Activated B cell treated with CpG ODN at 0.5 μM for 24 hours (primary cell): ENCODE measurements around the gene PTPRD. TPM values are rescaled to one million over a fixed set of nuclear protein-coding genes. Genes with fewer than 3 reads are reported as not detected.

Experiments
- ATAC-seq: fragments of 200-7000 bp; cut with Tn5 transposase; one replicate; pipeline ENCODE4 v1.10.0; 2021; ENCODE audit warnings: low read depth, mild to moderate bottlenecking, moderate library complexity
- CTCF ChIA-PET: fragments of 350-600 bp; sonication (Branson Sonifier 250); formaldehyde crosslinking; loops from one replicate; lab custom pipeline; 2021; ENCODE audit warnings: antibody characterized with exemption; lab: Charles Lee
- POLR2A ChIA-PET: fragments of 350-600 bp; sonication (Branson Sonifier 250); formaldehyde crosslinking; loops from one replicate; lab custom pipeline; 2021; ENCODE audit warnings: antibody characterized with exemption; lab: Charles Lee
- DNase-seq: peaks from one replicate; pipeline ENCODE4 v3.0.0; 2022
- H3K27ac Mint-ChIP-seq: one replicate; pipeline ENCODE4 v1.8.0; 2020; ENCODE audit warnings: mixed read lengths
- H3K27me3 Mint-ChIP-seq: one replicate; pipeline ENCODE4 v1.8.0; 2021; ENCODE audit warnings: mixed read lengths
- H3K36me3 Mint-ChIP-seq: one replicate; pipeline ENCODE4 v1.8.0; 2021; ENCODE audit warnings: low read depth, mixed read lengths
- H3K4me1 Mint-ChIP-seq: one replicate; pipeline ENCODE4 v1.8.0; 2021; ENCODE audit warnings: mixed read lengths
- H3K4me3 Mint-ChIP-seq: one replicate; pipeline ENCODE4 v1.8.0; 2020; ENCODE audit warnings: mild to moderate bottlenecking, mixed read lengths
- H3K9me3 Mint-ChIP-seq: one replicate; pipeline ENCODE4 v1.8.0; 2020; ENCODE audit warnings: mixed read lengths
- CTCF ChIP-seq: fragments of 200-600 bp; IDR thresholded peaks from one replicate; pipeline ENCODE4 v1.8.0; 2022; ENCODE audit warnings: antibody characterized with exemption, mild to moderate bottlenecking
- intact Hi-C: fragments of 100-400 bp; cut with micrococcal nuclease; formaldehyde crosslinking; loops from one replicate; pipeline ENCODE4 v1.15.1; 2024
- total RNA-seq: library from RNA; stranded (reverse); gene quantifications from 2 replicates; pipeline ENCODE4 v1.2.3, GENCODE V29; 2022

Gene PTPRD
- total RNA-seq, 1 donor from 2014 or later = 0.04 TPM

GRCh38 chr9:9625248-9625647 lies 987.6 kb downstream of the PTPRD start:
- H3K4me3 Mint-ChIP-seq = no peak overlapping the region
- intact Hi-C loops = no loop called here

GRCh38 chr9:9623506-9623905 lies 989.3 kb downstream of the PTPRD start:
- DNase-seq (no peak), ATAC-seq (no peak)
- no peak for TF ChIP-seq CTCF
- ChIA-PET CTCF (no interaction called here), POLR2A (no interaction called here)
- Mint-ChIP-seq H3K4me3 (no peak overlapping the region), H3K36me3 (no peaks in the 10 kb centered on the region), H3K27me3 (no peaks in the 10 kb centered on the region), H3K4me1 (no peaks in the 10 kb centered on the region), H3K27ac (no peak overlapping the region), H3K9me3 (no peaks in the 10 kb centered on the region)
- intact Hi-C loops = no loop called here

More at GRCh38 chr9:9625248-9625647, 987.6 kb downstream of the PTPRD start:
- Mint-ChIP-seq H3K36me3 (no peaks in the 10 kb centered on the region), H3K27ac (no peak overlapping the region), H3K27me3 (no peaks in the 10 kb centered on the region), H3K4me1 (no peaks in the 10 kb centered on the region), H3K9me3 (no peaks in the 10 kb centered on the region)
- DNase-seq (no peak), ATAC-seq (no peak)
- POLR2A ChIA-PET = no interaction called here
- CTCF ChIA-PET = no interaction called here
- TF ChIP-seq CTCF = no peak

GRCh38 chr9:9621355-9621940 lies 991.4 kb downstream of the PTPRD start:
- Mint-ChIP-seq H3K27me3 (peaks cover 2% of the 10 kb centered on the region), H3K27ac (no peak overlapping the region), H3K9me3 (no peaks in the 10 kb centered on the region), H3K4me3 (no peak overlapping the region), H3K4me1 (no peaks in the 10 kb centered on the region), H3K36me3 (no peaks in the 10 kb centered on the region)
- ATAC-seq (no peak), DNase-seq (no peak)
- no peak for TF ChIP-seq CTCF
- intact Hi-C loops = no loop called here
- ChIA-PET CTCF (no interaction called here), POLR2A (no interaction called here)

- CTCF ChIA-PET = no interaction called here
- POLR2A ChIA-PET = no interaction called here
- no peaks in the 10 kb centered on the region for H3K9me3 Mint-ChIP-seq
- no peaks in the 10 kb centered on the region for H3K36me3 Mint-ChIP-seq
- ATAC-seq = no peak
- no peak overlapping the region for H3K27ac Mint-ChIP-seq
- TF ChIP-seq CTCF = no peak
- no peak overlapping the region for H3K4me3 Mint-ChIP-seq
- H3K27me3 Mint-ChIP-seq = peaks cover 2% of the 10 kb centered on the region
- DNase-seq = no peak
- intact Hi-C loops = no loop called here
- no peaks in the 10 kb centered on the region for H3K4me1 Mint-ChIP-seq
These were observed 992.1 kb downstream of the PTPRD start for GRCh38 chr9:9620736-9621135.

- ATAC-seq = no peak
- intact Hi-C loops = no loop called here
- DNase-seq = no peak
- Mint-ChIP-seq H3K4me1 (peaks cover 31% of the 10 kb centered on the region), H3K9me3 (no peaks in the 10 kb centered on the region), H3K4me3 (no peak overlapping the region), H3K36me3 (no peaks in the 10 kb centered on the region), H3K27ac (no peak overlapping the region), H3K27me3 (peaks cover 2% of the 10 kb centered on the region)
- POLR2A ChIA-PET = no interaction called here
- CTCF ChIA-PET = no interaction called here
- TF ChIP-seq CTCF = no peak
These were observed 997.7 kb downstream of the PTPRD start for GRCh38 chr9:9615086-9615485.
